GM23338 (cell line): ENCODE data around the gene RPS6KA4. TPM values are rescaled to one million over a fixed set of nuclear protein-coding genes. Genes with fewer than 3 reads are reported as not detected.

Source experiments
- ATAC-seq: fragments of 200-7000 bp; cut with Tn5 transposase; 3 replicates; pipeline ENCODE4 v1.9.1; 2020
- DNase-seq: peaks from one replicate; pipeline ENCODE4 v3.0.0-alpha.2; 2015; ENCODE audit warnings: low spot score
- H2AFZ ChIP-seq: fragments of 200-600 bp; sonication (generic); 2 replicates; pipeline ENCODE4 v1.8.0; 2016; ENCODE audit warnings: antibody characterized with exemption, mild to moderate bottlenecking, moderate library complexity
- H3F3A ChIP-seq: fragments of 200-600 bp; sonication (generic); replicated peaks from 2 replicates; pipeline ENCODE4 v1.8.0; 2017; ENCODE audit warnings: antibody characterized with exemption, mixed run types, low read depth
- H3K27ac ChIP-seq: fragments of 200-600 bp; sonication (generic); 2 replicates; pipeline ENCODE4 v1.6.1; 2016; ENCODE audit warnings: low read depth
- H3K27me3 ChIP-seq: fragments of 200-600 bp; sonication (generic); 2 replicates; pipeline ENCODE4 v1.8.0; 2016; ENCODE audit warnings: mild to moderate bottlenecking, mixed run types, moderate library complexity; ENCODE audit not compliant: insufficient read depth
- H3K36me3 ChIP-seq: fragments of 200-600 bp; sonication (generic); 2 replicates; pipeline ENCODE4 v1.8.0; 2016; ENCODE audit warnings: mild to moderate bottlenecking; ENCODE audit not compliant: insufficient read depth
- H3K4me1 ChIP-seq: fragments of 200-600 bp; sonication (generic); 2 replicates; pipeline ENCODE4 v1.8.0; 2016; ENCODE audit warnings: mild to moderate bottlenecking, moderate library complexity; ENCODE audit not compliant: insufficient read depth
- H3K4me2 ChIP-seq: fragments of 200-600 bp; sonication (generic); 2 replicates; pipeline ENCODE4 v1.7.1; 2017; ENCODE audit warnings: mixed run types
- H3K4me3 ChIP-seq: fragments of 200-600 bp; sonication (generic); 2 replicates; pipeline ENCODE4 v1.6.1; 2016; ENCODE audit warnings: mixed run types
- H3K79me2 ChIP-seq: fragments of 200-600 bp; sonication (generic); replicated peaks from 2 replicates; pipeline ENCODE4 v1.8.0; 2017; ENCODE audit warnings: mild to moderate bottlenecking; ENCODE audit not compliant: insufficient read depth
- H3K9me2 ChIP-seq: fragments of 200-600 bp; sonication (generic); 2 replicates; pipeline ENCODE4 v1.8.0; 2017; ENCODE audit not compliant: insufficient read depth
- H4K20me1 ChIP-seq: fragments of 200-600 bp; sonication (generic); replicated peaks from 2 replicates; pipeline ENCODE4 v1.8.0; 2017; ENCODE audit warnings: mild to moderate bottlenecking; ENCODE audit not compliant: insufficient read depth
- H3K27ac Mint-ChIP-seq: 2 replicates; pipeline ENCODE4 v1.8.0; 2020; ENCODE audit warnings: inconsistent platforms, mild to moderate bottlenecking, moderate library complexity, mixed read lengths
- H3K27me3 Mint-ChIP-seq: 3 replicates; pipeline ENCODE4 v1.8.0; 2022; ENCODE audit warnings: low read depth, mild to moderate bottlenecking, moderate library complexity, mixed read lengths, inconsistent platforms; ENCODE audit not compliant: insufficient read depth, poor library complexity
- H3K36me3 Mint-ChIP-seq: 3 replicates; pipeline ENCODE4 v1.8.0; 2021; ENCODE audit warnings: low read depth, mild to moderate bottlenecking, inconsistent platforms, moderate library complexity, mixed read lengths
- H3K4me1 Mint-ChIP-seq: 3 replicates; pipeline ENCODE4 v1.8.0; 2020; ENCODE audit warnings: mild to moderate bottlenecking, inconsistent platforms, mixed read lengths
- H3K4me3 Mint-ChIP-seq: 3 replicates; pipeline ENCODE4 v1.8.0; 2021; ENCODE audit warnings: moderate library complexity, mild to moderate bottlenecking, inconsistent platforms, mixed read lengths
- H3K9me3 Mint-ChIP-seq: 3 replicates; pipeline ENCODE4 v1.8.0; 2020; ENCODE audit warnings: moderate library complexity, mild to moderate bottlenecking, inconsistent platforms, mixed read lengths
- CREB1 ChIP-seq: fragments of 250-450 bp; sonication (Bioruptor Pico); IDR thresholded peaks from 2 replicates; pipeline ENCODE4 v1.5.0; 2020; ENCODE audit warnings: low read depth, mild to moderate bottlenecking, moderate library complexity
- ETS1 ChIP-seq: IDR thresholded peaks from 2 replicates; pipeline ENCODE4 v1.6.1; 2016; ENCODE audit warnings: antibody characterized with exemption
- EZH2 ChIP-seq: fragments of 200-600 bp; sonication (generic); IDR thresholded peaks from one replicate; pipeline ENCODE4 v1.8.0; 2017; ENCODE audit warnings: antibody characterized with exemption, mild to moderate bottlenecking, low read depth; ENCODE audit not compliant: unreplicated experiment
- EZH2phosphoT487 ChIP-seq: fragments of 200-600 bp; sonication (generic); IDR thresholded peaks from one replicate; pipeline ENCODE4 v1.8.1; 2018; ENCODE audit warnings: antibody characterized with exemption; ENCODE audit not compliant: unreplicated experiment
- JUNB ChIP-seq: IDR thresholded peaks from one replicate; pipeline ENCODE4 v1.6.1; 2016; ENCODE audit warnings: antibody characterized with exemption; ENCODE audit not compliant: unreplicated experiment
- NANOG ChIP-seq: IDR thresholded peaks from 2 replicates; pipeline ENCODE4 v1.6.1; 2016; ENCODE audit warnings: antibody characterized with exemption, borderline replicate concordance
- POLR2AphosphoS5 ChIP-seq: IDR thresholded peaks from 2 replicates; pipeline ENCODE4 v1.6.1; 2016; ENCODE audit warnings: antibody characterized with exemption, low read depth
- REST ChIP-seq: IDR thresholded peaks from one replicate; pipeline ENCODE4 v1.6.1; 2018; ENCODE audit warnings: antibody characterized with exemption; ENCODE audit not compliant: unreplicated experiment
- STAT1 ChIP-seq: IDR thresholded peaks from one replicate; pipeline ENCODE4 v1.6.1; 2016; ENCODE audit warnings: antibody characterized with exemption; ENCODE audit not compliant: unreplicated experiment
- ZNF114 ChIP-seq: fragments of 250-450 bp; sonication (Bioruptor Pico); IDR thresholded peaks from 2 replicates; pipeline ENCODE4 v1.5.0; 2020; ENCODE audit warnings: mild to moderate bottlenecking, moderate library complexity
- ZNF331 ChIP-seq: fragments of 250-450 bp; sonication (Bioruptor Pico); IDR thresholded peaks from 2 replicates; pipeline ENCODE4 v1.5.0; 2020; ENCODE audit warnings: low read depth, mild to moderate bottlenecking, moderate library complexity
- ZNF462 ChIP-seq: fragments of 250-450 bp; sonication (Bioruptor Pico); IDR thresholded peaks from 2 replicates; pipeline ENCODE4 v1.5.0; 2020; ENCODE audit warnings: mild to moderate bottlenecking, moderate library complexity
- polyA plus RNA-seq: library from polyadenylated mRNA; unstranded; fragments of >200 nt; fragmentation: Nextera tagmentation; extraction: Ambion mirVana; gene quantifications from 2 replicates; pipeline ENCODE4 v1.2.1, GENCODE V29; 2016
- total RNA-seq: library from RNA; depleted of rRNA; stranded (reverse); fragments of >200 nt; shearing (Covaris generic); gene quantifications from 2 replicates; pipeline ENCODE4 v1.2.3, GENCODE V29; 2014
- TF ChIP-seq, protein P1 (sequence below), 2 experiments: fragments of 200-600 bp in 1 of 2; sonication (generic) in 1 of 2; conservative IDR thresholded peaks; 2 replicates each; pipeline versions ENCODE4 v1.5.1 to v1.6.1; 2016 to 2017; ENCODE audit warnings: antibody characterized with exemption in 2 of 2, low read depth in 2 of 2, mild to moderate bottlenecking in 2 of 2, moderate library complexity in 1 of 2

Gene RPS6KA4
- total and polyA plus RNA-seq, 2 experiments from 2014 or later, result 3.5 to 19.9 TPM

- H3K36me3 ChIP-seq, result no peaks in the 10 kb centered on the region
- TF ChIP-seq ETS1, result no peak
- TF ChIP-seq EZH2, result no peak
- no peak for TF ChIP-seq ZNF114
- TF ChIP-seq CREB1 (CRISPR knock-in tag), result no peak
- no peak for TF ChIP-seq ZNF331 (CRISPR knock-in tag)
- no peak for TF ChIP-seq STAT1
- no peak for TF ChIP-seq REST
- TF ChIP-seq POLR2AphosphoS5, result no peak
- no peak for TF ChIP-seq EZH2phosphoT487
- TF ChIP-seq, protein P1, sequence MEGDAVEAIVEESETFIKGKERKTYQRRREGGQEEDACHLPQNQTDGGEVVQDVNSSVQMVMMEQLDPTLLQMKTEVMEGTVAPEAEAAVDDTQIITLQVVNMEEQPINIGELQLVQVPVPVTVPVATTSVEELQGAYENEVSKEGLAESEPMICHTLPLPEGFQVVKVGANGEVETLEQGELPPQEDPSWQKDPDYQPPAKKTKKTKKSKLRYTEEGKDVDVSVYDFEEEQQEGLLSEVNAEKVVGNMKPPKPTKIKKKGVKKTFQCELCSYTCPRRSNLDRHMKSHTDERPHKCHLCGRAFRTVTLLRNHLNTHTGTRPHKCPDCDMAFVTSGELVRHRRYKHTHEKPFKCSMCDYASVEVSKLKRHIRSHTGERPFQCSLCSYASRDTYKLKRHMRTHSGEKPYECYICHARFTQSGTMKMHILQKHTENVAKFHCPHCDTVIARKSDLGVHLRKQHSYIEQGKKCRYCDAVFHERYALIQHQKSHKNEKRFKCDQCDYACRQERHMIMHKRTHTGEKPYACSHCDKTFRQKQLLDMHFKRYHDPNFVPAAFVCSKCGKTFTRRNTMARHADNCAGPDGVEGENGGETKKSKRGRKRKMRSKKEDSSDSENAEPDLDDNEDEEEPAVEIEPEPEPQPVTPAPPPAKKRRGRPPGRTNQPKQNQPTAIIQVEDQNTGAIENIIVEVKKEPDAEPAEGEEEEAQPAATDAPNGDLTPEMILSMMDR (conservative IDR thresholded peaks at IDR 0.05; ENCODE audit: low read depth in 2 of 2), result no peak
- no peak for TF ChIP-seq NANOG
- TF ChIP-seq ZNF462, result no peak
- TF ChIP-seq JUNB, result no peak
- no peaks in the 10 kb centered on the region for H3K9me2 ChIP-seq
- H3K4me3 Mint-ChIP-seq, result no peak overlapping the region
- H4K20me1 ChIP-seq, result no peaks in the 10 kb centered on the region
- H3K4me2 ChIP-seq, result no peak overlapping the region
- no peak for DNase-seq
- H3F3A ChIP-seq, result no peaks in the 10 kb centered on the region
- peaks cover 19% of the 10 kb centered on the region for H3K27me3 Mint-ChIP-seq
- no peaks in the 10 kb centered on the region; the same call in 2 of the 3 replicates for H3K36me3 Mint-ChIP-seq
- H3K79me2 ChIP-seq, result no peaks in the 10 kb centered on the region
- H3K27ac Mint-ChIP-seq, result no peak overlapping the region
- no peak overlapping the region for H3K4me3 ChIP-seq
- no peak overlapping the region for H3K27ac ChIP-seq
- H3K9me3 Mint-ChIP-seq, result no peaks in the 10 kb centered on the region
- no peak for ATAC-seq
- peaks cover 2% of the 10 kb centered on the region; the same call in 2 of the 3 replicates for H3K4me1 Mint-ChIP-seq
- H3K27me3 ChIP-seq, result no peaks in the 10 kb centered on the region
- H3K4me1 ChIP-seq, result no peaks in the 10 kb centered on the region
- no peak overlapping the region for H2AFZ ChIP-seq
These were observed 10.0 kb upstream of the RPS6KA4 start for GRCh38 chr11:64349025-64349387.
